Activated CD8-positive, alpha-beta memory T cell treated with anti-CD3 and anti-CD28 coated beads for 4 hours (primary cell): ENCODE data around the gene FAM50A.

Source experiments
- DNase-seq, 2 donors: peaks; one replicate each; pipeline ENCODE4 v3.0.0-alpha.2; 2020; ENCODE audit warnings: low read depth in 2 of 2

FAM50A gene

GRCh38 chrX:154412468-154412867, 31.5 kb upstream of the FAM50A start:
- no peak for DNase-seq

GRCh38 chrX:154413142-154413541, 30.8 kb upstream of the FAM50A start:
- no peak for DNase-seq

DNA sequence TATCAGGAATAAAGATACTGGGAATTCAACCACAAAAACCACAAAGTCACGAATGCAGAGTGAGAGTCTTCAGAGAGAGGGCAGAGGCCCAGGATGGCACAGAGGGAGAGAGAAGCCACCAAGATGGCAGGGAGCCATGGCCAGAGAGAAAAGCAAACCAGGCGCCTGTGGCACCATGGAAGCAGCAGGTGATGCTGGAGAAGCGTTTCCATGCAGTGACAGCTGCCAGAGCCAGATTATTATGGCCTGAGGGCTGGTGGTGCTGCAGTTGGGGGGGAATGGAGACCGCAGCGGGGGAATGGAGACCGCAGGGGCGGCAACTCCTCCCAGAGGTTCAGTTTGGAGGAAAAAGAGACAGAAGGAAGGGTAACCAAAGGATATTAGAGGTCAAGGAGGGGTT, 26.8 kb upstream of the FAM50A start:
- DNase-seq = no peak

- no peak for DNase-seq
Measured at GRCh38 chrX:154419189-154419588, 24.8 kb upstream of the FAM50A start.

DNA sequence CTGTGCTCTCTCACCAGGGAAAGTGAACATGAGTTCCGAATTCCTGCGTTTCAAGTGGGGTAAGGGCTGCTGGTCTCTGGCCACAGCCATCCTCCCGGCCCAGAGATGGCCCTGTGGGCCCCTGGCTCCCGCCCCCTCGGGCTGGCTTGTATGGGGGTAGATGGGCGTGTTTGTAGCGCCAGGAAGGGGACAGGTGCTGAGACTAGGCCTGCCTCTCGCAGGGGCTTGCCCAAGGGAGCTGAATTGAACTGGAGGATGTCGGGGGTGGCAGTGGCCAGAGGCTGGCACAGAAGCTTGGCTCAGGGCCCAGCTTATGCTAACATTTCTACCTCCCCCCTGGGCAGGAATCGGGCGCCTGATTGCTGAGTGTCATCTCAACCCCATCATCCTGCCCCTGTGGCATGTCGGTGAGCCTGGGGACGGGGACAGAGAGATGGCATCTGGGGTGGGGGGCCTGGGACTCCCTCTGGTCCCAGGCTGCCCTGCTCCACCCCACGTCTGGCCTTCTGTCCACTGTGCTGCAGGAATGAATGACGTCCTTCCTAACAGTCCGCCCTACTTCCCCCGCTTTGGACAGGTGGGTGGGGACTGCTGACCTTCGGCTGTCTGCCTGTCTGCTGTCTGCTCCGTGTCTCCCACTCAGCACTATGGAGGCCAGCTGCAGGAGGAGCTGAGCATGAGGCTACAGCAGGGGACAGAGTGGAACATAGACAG, 24.1 kb upstream of the FAM50A start:
- DNase-seq = no peak

GRCh38 chrX:154420402-154420756, 23.6 kb upstream of the FAM50A start:
- no peak for DNase-seq

- no peak for DNase-seq
Measured at GRCh38 chrX:154426916-154427770, 16.8 kb upstream of the FAM50A start.

GRCh38 chrX:154428176-154429171, 15.5 kb upstream of the FAM50A start, which contains the start of gene ATP6AP1:
ATP6AP1 (plus strand) TSS chrX:154428677; CDS start chrX:154428693, 16 bp downstream.
- peak; percentile 69 to 72 for DNase-seq

- DNase-seq = no peak
Measured at GRCh38 chrX:154429711-154430110, 14.2 kb upstream of the FAM50A start.

- no peak for DNase-seq
Measured at GRCh38 chrX:154430479-154430878, 13.5 kb upstream of the FAM50A start.

GRCh38 chrX:154430916-154431315, 13.0 kb upstream of the FAM50A start:
- DNase-seq = no peak

DNA sequence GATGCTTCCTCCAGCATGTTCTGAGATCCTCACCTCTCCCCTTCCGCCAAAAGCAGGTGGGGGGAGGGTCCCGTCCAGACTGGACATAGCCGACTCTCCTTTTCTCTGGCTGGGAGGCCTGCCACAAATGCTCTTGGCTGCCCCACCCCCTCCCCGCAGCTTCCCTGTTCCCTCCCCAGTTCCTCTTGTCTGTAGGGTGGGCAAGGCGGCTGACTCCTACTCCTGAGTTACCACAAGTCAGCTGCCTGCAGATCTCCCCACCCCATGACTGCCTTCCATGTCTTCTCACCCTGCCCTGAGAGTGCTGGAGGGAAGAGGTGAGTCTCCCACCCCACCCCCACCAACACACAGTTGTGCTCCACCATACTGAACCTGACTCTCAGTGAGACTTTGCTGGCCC, 12.6 kb upstream of the FAM50A start:
- DNase-seq = no peak

DNA sequence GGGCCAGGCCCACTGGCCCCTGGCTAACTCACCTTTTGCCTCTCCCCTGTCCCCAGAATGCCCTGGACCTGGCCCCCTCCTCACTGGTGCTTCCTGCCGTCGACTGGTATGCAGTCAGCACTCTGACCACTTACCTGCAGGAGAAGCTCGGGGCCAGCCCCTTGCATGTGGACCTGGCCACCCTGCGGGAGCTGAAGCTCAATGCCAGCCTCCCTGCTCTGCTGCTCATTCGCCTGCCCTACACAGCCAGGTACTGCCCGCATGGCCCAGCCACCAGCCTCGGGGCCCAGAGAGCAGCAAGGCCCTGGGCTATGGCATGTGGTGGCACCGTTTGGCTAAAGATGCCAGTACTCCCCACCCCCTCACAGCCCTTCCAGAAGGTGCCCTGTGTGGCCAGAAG, 11.7 kb upstream of the FAM50A start:
- DNase-seq = no peak

DNA sequence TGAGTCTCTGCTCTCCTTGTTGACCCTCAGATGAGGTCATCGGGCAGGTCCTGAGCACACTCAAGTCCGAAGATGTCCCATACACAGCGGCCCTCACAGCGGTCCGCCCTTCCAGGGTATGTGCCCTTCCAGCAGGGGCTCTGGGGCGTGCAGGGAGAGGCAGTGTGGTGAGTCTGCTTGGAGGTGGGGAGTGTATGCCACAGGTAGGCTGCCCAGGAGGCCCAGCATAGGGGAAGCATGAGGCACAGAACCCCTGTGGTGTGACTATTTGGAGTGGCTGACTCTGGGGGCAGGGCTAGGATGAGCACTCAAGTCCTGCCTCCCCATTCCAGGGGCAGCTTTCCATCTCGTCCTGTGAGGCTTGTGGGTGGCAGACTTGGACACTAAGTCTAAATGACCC, 10.3 kb upstream of the FAM50A start:
- no peak for DNase-seq

DNA sequence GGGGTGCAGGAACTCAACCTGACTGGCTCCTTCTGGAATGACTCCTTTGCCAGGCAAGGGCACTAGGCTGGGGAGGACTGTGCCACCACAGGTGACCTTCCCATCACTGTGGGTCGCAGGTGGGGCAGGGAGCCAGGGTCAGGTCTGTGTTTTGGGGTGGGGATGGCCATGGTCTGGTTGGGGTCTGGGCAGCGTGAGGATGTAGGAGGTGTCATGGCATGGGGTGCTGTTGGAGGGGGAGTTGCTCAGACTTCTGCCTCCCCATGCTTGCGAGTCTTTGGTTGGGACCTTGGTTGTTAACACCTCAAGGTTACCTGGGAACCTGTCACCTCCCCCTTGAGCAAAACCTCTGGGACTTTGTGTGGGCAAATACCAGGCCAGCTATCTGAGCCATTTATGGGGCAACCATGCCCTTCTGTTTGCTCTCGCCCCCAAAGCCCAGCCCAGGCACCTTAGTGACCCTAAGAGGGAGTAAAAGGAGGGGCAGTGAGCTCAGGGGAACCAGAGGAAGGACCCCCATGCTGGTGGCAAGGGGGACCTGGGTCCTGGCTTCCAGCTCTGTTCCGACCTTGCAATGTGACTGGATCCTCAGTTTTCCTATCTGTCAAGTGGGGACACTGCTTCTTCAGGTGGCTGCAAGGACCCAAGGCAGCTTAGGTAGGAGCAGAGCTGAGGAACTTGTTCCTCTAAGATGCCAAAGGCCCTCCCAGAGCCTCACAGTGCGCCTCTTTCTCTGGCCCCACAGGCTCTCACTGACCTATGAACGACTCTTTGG, 9.4 kb upstream of the FAM50A start:
- DNase-seq = no peak

DNA sequence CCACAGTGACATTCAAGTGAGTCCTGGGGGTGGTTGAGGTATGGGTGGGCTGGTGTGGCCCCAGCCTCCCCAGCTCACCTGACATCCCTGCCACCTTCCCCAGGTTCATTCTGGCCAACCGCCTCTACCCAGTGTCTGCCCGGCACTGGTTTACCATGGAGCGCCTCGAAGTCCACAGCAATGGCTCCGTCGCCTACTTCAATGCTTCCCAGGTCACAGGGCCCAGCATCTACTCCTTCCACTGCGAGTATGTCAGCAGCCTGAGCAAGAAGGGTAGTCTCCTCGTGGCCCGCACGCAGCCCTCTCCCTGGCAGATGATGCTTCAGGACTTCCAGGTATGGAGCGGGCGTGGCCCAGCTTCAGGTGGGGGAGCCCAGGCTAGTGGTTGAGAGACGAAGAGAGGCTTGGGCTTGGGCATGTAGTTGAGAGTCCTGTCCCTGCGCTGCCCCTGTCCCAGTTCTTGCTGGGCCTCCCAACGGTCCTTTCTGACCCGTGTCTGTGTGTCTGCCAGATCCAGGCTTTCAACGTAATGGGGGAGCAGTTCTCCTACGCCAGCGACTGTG, 8.7 kb upstream of the FAM50A start:
- no peak for DNase-seq

DNA sequence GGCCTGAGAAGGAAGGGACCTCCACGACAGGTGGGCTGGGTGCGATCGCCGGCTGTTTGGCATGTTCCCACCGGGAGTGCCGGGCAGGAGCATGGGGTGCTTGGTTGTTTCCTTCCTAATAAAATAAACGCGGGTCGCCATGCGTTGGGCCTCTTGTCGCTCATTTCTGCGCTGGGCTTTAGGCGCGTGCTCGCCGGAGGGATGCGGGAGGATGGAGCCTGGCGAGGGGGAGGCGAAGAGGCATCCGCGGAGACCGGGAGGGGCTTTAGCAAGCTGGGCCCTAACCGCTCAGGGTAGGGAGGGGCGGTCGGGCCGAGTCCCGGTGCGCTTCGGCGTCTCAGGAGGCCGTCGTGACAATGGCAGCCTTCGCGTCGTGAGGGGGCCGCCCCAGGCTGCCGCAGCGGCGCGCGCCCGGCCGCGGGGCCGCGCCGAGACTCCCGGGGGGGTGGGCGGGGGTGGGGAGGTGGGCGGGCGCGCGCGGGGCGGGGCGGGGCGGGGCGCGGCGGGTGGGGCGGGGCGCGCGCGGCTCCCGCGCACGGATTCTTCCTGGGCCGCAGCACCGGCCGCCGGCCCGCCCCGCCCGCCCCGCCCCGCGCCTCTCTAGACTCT, 7.5 kb upstream of the FAM50A start:
- DNase-seq = peak in 1 of 2 donors; percentile 25

GRCh38 chrX:154436983-154437752, 6.8 kb upstream of the FAM50A start, which contains the start of gene GDI1:
GDI1 (plus strand) TSS chrX:154437154; CDS start chrX:154437255, 101 bp downstream.
- peak in 1 of 2 donors; percentile 24 for DNase-seq
